ENCODE results near the gene ERGIC3. TPM values are rescaled to one million over a fixed set of nuclear protein-coding genes. Genes with fewer than 3 reads are reported as not detected.
"Not testable (repeated sequence)": the region's sequence is repeated elsewhere in the genome, so short reads cannot be mapped to it uniquely, and the experiment has no call there.

ERGIC3 gene
- total RNA-seq, 4 donors from 2014 or later: 121 to 260 (median 189) TPM

DNA sequence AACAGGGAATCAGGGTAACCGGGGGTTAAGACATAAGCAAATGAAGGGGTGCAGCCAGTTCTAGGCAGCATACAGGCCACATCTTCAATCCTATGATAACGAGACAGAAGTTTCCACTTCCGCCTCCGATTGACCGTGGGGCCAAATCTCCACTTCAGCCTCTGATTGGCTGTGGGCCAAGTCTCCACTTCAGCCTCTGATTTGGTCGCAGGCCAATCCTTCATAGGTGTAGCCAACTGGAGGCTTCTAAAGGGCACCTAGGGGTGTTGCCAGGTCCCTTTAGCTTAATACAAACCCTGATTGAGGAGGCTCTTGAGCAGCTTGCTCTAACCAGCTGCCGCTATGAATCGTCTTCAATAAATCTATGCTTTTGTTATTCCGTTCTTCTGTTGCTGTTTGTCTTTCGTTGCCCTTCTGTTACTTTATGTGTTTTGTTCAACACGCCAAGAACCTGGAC is 2.1 kb upstream of the ERGIC3 start:
- Histone ChIP-seq H3K4me3 (no peak overlapping the region), H3K27me3 (no peaks in the 10 kb centered on the region), H3K36me3 (peaks cover 0 to 16% (median 0%) of the 10 kb centered on the region in 3 donors), H3K9me3 (no peaks in the 10 kb centered on the region), H3K4me1 (peaks cover 8 to 21% (median 11%) of the 10 kb centered on the region in 3 donors), H3K27ac (no peak overlapping the region)
- DNase-seq: no peak
- intact Hi-C loops (cut with DNase I): no loop called here
- no peak for TF ChIP-seq POLR2A (IDR thresholded peaks at IDR 0.05)
- TF ChIP-seq CTCF (IDR thresholded peaks at IDR 0.05): no peak
- 61 to 70% methylated on average over 11 of the region's 11 CpGs for WGBS, 2 donors

- WGBS, 2 donors: 12 to 39% methylated on average over 9 to 13 of the region's 13 CpGs
- intact Hi-C loops (cut with DNase I): no loop called here
- Histone ChIP-seq H3K4me1 (peaks cover 8 to 21% (median 11%) of the 10 kb centered on the region in 3 donors), H3K9me3 (no peaks in the 10 kb centered on the region), H3K36me3 (peaks cover 0 to 20% (median 0%) of the 10 kb centered on the region in 3 donors), H3K4me3 (peak overlapping the region; percentile 80 to 93 (median 89)), H3K27me3 (no peaks in the 10 kb centered on the region), H3K27ac (peak overlapping the region in 1 of 4 donors; percentile 91)
- TF ChIP-seq CTCF (IDR thresholded peaks at IDR 0.05) (no peak), POLR2A (IDR thresholded peaks at IDR 0.05) (no peak)
- DNase-seq: no peak
These were observed 628 bp upstream of the ERGIC3 start for GRCh38 chr20:35541118-35541782.

DNA sequence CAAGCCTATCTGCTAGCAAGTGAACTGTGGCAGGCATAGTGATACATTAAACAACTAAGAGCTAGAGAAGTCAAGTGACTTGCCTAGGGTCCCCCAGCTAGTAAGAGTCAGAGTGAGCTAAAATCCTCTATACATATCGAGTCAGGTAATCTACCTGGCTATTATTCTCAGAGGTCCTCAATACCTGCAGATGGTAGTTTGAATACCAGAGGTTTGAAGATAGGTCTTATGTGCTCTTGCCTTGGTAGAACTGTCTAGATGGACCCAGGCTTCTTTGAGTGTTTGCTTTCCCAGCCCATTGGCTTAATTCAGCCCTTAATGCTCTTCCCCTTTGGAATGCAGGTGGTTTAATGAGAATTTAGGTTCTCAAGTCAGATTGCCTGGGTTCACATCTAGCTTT is 1.1 kb downstream of the ERGIC3 start:
- no peak for TF ChIP-seq POLR2A (IDR thresholded peaks at IDR 0.05)
- no peak for TF ChIP-seq CTCF (IDR thresholded peaks at IDR 0.05)
- Histone ChIP-seq H3K4me3 (peak overlapping the region in 1 of 4 donors; percentile 92), H3K4me1 (peaks cover 8 to 21% (median 11%) of the 10 kb centered on the region in 3 donors), H3K36me3 (peaks cover 0 to 38% (median 3%) of the 10 kb centered on the region in 3 donors), H3K9me3 (no peaks in the 10 kb centered on the region), H3K27ac (no peak overlapping the region), H3K27me3 (no peaks in the 10 kb centered on the region)
- no peak for DNase-seq
- intact Hi-C loops (cut with DNase I): no loop called here
- WGBS, 2 donors: 92 to 100% methylated on average over 1 of the region's 1 CpG

DNA sequence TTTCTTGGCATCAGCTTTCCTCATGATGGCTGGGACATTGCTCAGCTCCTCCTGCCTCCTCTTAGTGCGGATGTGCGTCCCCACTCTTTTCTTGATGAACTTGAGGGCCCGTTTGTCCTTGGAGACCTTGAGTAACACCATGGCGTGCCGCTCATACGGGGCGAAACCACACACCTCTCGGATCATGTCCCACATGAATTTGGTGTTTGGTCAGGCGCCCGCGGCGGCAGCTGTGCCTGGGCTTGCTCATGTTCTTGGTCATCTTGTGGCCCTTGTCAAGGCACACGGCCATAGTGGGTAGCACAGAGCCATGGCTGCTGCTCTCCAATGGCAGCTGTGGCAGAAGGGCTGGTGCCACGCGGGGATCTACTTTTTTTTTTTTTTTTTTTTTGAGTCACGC is 2.6 kb downstream of the ERGIC3 start:
- H3K4me1 ChIP-seq: peaks cover 8 to 21% (median 11%) of the 10 kb centered on the region in 3 donors
- DNase-seq: no peak
- H3K9me3 ChIP-seq: no peaks in the 10 kb centered on the region
- 93 to 97% methylated on average over 15 to 16 of the region's 16 CpGs for whole genome bisulfite sequencing, 2 donors
- no peak overlapping the region for H3K27ac ChIP-seq
- no peak overlapping the region for H3K4me3 ChIP-seq
- H3K36me3 ChIP-seq: peaks cover 8 to 52% (median 12%) of the 10 kb centered on the region in 3 donors
- no peak for TF ChIP-seq CTCF (IDR thresholded peaks at IDR 0.05)
- no peak for TF ChIP-seq POLR2A (IDR thresholded peaks at IDR 0.05)
- intact Hi-C loops (cut with DNase I): no loop called here
- H3K27me3 ChIP-seq: no peaks in the 10 kb centered on the region

DNA sequence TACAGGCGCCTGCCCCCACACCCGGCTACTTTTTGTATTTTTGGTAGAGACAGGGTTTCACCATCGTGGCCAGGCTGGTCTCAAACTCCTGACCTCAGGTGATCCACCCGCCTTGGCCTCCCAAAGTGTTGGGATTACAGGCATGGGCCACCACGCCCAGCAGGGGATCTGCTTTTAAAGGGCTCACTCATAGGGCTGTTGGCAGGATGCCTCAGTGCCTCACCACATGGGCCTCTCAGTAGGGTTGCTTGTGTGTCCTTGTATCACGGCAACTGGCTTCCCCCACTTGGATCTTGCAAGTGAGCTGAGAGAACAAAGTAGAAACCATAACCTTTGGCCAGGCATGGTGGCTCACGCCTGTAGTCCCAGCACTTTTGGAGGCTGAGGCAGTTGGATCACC is 3.1 kb downstream of the ERGIC3 start:
- H3K27me3 ChIP-seq; intact Hi-C loops (cut with DNase I); DNase-seq; H3K4me3 ChIP-seq; H3K27ac ChIP-seq; H3K9me3 ChIP-seq: not testable (repeated sequence)
- Histone ChIP-seq H3K4me1 (peaks cover 8 to 21% (median 11%) of the 10 kb centered on the region in 3 donors), H3K36me3 (peaks cover 8 to 57% (median 12%) of the 10 kb centered on the region in 3 donors)
- 86 to 100% methylated on average over 1 to 5 of the region's 7 CpGs for WGBS, 2 donors

Data from esophagus squamous epithelium (tissue), 5 donors.